H1 (cell line): ENCODE measurements around the gene ACAA1. TPM values are rescaled to one million over a fixed set of nuclear protein-coding genes. Genes with fewer than 3 reads are reported as not detected.

Source experiments
- CTCF ChIA-PET: fragments of 300-600 bp; sonication (Branson Sonifier 250); formaldehyde crosslinking; loops from one replicate; lab custom pipeline; 2021; ENCODE audit not compliant: partially characterized antibody; lab: Charles Lee
- POLR2A ChIA-PET: fragments of 300-600 bp; sonication (Branson Sonifier 250); formaldehyde crosslinking; loops from one replicate; lab custom pipeline; 2021; ENCODE audit warnings: inconsistent platforms; ENCODE audit not compliant: partially characterized antibody; lab: Charles Lee
- DNase-seq, 2 experiments: peaks; one replicate each; pipeline versions ENCODE4 v3.0.0 to v3.0.0-alpha.2; 2010 to 2022; ENCODE audit warnings: low spot score in 2 of 2, low read depth in 1 of 2, mixed read lengths in 1 of 2
- FAIRE-seq: peaks from 2 replicates; lab custom pipeline; 2011; peaks lifted over from hg19 to GRCh38; lab: Jason Lieb, UNC
- H2AFZ ChIP-seq: 2 replicates; pipeline ENCODE4 v1.8.1; 2012; ENCODE audit warnings: low read length, inconsistent platforms
- H2AK5ac ChIP-seq: 2 replicates; pipeline ENCODE4 v1.6.1; 2013; ENCODE audit warnings: low read depth, low read length
- H2BK120ac ChIP-seq: replicated peaks from 2 replicates; pipeline ENCODE3; 2013; ENCODE audit warnings: low read depth, low read length, inconsistent platforms
- H2BK12ac ChIP-seq: 2 replicates; pipeline ENCODE4 v1.6.1; 2013; ENCODE audit warnings: low read depth, low read length
- H2BK15ac ChIP-seq: 2 replicates; pipeline ENCODE4 v1.6.1; 2013; ENCODE audit warnings: low read length
- H2BK20ac ChIP-seq: 2 replicates; pipeline ENCODE4 v1.6.1; 2013; ENCODE audit warnings: low read length
- H2BK5ac ChIP-seq: 2 replicates; pipeline ENCODE4 v1.6.1; 2013; ENCODE audit warnings: low read depth, low read length
- H3K14ac ChIP-seq: 2 replicates; pipeline ENCODE4 v1.6.1; 2013; ENCODE audit warnings: inconsistent platforms; ENCODE audit not compliant: insufficient read length
- H3K18ac ChIP-seq: 2 replicates; pipeline ENCODE4 v1.6.1; 2013; ENCODE audit warnings: low read length; ENCODE audit errors: extremely low read depth
- H3K23ac ChIP-seq: 2 replicates; pipeline ENCODE4 v1.6.1; 2013; ENCODE audit warnings: inconsistent platforms; ENCODE audit not compliant: insufficient read length
- H3K23me2 ChIP-seq: 2 replicates; pipeline ENCODE4 v1.6.1; 2013; ENCODE audit warnings: low read depth, low read length
- H3K27ac ChIP-seq: 2 replicates; pipeline ENCODE4 v1.6.1; 2011; ENCODE audit warnings: low read depth, low read length, inconsistent platforms
- H3K27me3 ChIP-seq, 4 experiments: replicated peaks in 1 of 4; 1 replicate in 1 of 4; 2 replicates in 3 of 4; pipeline versions ENCODE4 v1.6.1 to v1.8.1; 2011 to 2013; ENCODE audit warnings: low read length in 3 of 4, mild to moderate bottlenecking in 3 of 4, inconsistent platforms in 2 of 4, mixed read lengths in 2 of 4, moderate library complexity in 1 of 4; ENCODE audit not compliant: control insufficient read depth in 3 of 4, insufficient read depth in 3 of 4; ENCODE audit errors: extremely low read depth in 1 of 4
- H3K36me3 ChIP-seq, 4 experiments: 2 replicates each; pipeline versions ENCODE4 v1.6.1 to v1.8.1; 2011 to 2013; ENCODE audit warnings: mild to moderate bottlenecking in 4 of 4, low read length in 3 of 4, moderate library complexity in 2 of 4, control low read depth in 1 of 4, inconsistent platforms in 1 of 4; ENCODE audit not compliant: insufficient read depth in 4 of 4, control insufficient read depth in 2 of 4
- H3K4ac ChIP-seq: replicated peaks from 2 replicates; pipeline ENCODE3; 2013; ENCODE audit warnings: low read length, low read depth, mixed read lengths, inconsistent platforms; ENCODE audit not compliant: insufficient read length
- H3K4me1 ChIP-seq, 4 experiments: replicated peaks in 1 of 4; 1 replicate in 1 of 4; 2 replicates in 3 of 4; pipeline versions ENCODE4 v1.6.1 to v1.8.1; 2011 to 2013; ENCODE audit warnings: low read length in 3 of 4, inconsistent platforms in 2 of 4, mixed read lengths in 1 of 4; ENCODE audit not compliant: insufficient read depth in 4 of 4, control insufficient read depth in 3 of 4
- H3K4me2 ChIP-seq, 2 experiments: 2 replicates each; pipeline versions ENCODE4 v1.6.1 to v1.8.1; 2011 to 2013; ENCODE audit warnings: low read depth in 2 of 2, low read length in 2 of 2, control low read depth in 1 of 2, inconsistent platforms in 1 of 2, mild to moderate bottlenecking in 1 of 2; ENCODE audit not compliant: insufficient read depth in 1 of 2
- H3K4me3 ChIP-seq, 4 experiments: fragments of 200-600, 300-600 bp in 1 of 4; sonication (generic), shearing (Covaris generic), sonication (Bioruptor Twin) in 1 of 4; 2 replicates each; pipeline versions ENCODE4 v1.5.1 to v1.8.1; 2011 to 2016; ENCODE audit warnings: low read length in 4 of 4, low read depth in 3 of 4, control low read depth in 2 of 4, inconsistent platforms in 2 of 4, mild to moderate bottlenecking in 2 of 4, mixed read lengths in 1 of 4, moderate library complexity in 1 of 4; ENCODE audit not compliant: insufficient read depth in 2 of 4; ENCODE audit errors: extremely low read depth in 1 of 4
- H3K56ac ChIP-seq: replicated peaks from 2 replicates; pipeline ENCODE3; 2013; ENCODE audit warnings: low read depth, mild to moderate bottlenecking, mixed read lengths, low read length, inconsistent platforms; ENCODE audit not compliant: insufficient read length
- H3K79me1 ChIP-seq: 2 replicates; pipeline ENCODE4 v1.6.1; 2013; ENCODE audit warnings: low read depth, low read length, control low read depth
- H3K79me2 ChIP-seq, 2 experiments: 2 replicates each; pipeline versions ENCODE4 v1.6.1 to v1.8.1; 2012 to 2013; ENCODE audit warnings: low read length in 2 of 2, mild to moderate bottlenecking in 2 of 2, inconsistent platforms in 1 of 2; ENCODE audit not compliant: insufficient read depth in 2 of 2, control insufficient read depth in 1 of 2
- H3K9ac ChIP-seq, 4 experiments: replicated peaks in 1 of 4; 1 replicate in 1 of 4; 2 replicates in 3 of 4; pipeline versions ENCODE4 v1.6.1 to v1.8.1; 2011 to 2013; ENCODE audit warnings: low read depth in 3 of 4, low read length in 3 of 4, control low read depth in 2 of 4, mild to moderate bottlenecking in 2 of 4, moderate library complexity in 2 of 4, inconsistent platforms in 1 of 4; ENCODE audit errors: extremely low read depth in 1 of 4
- H3K9me3 ChIP-seq, 2 experiments: 2 replicates each; pipeline versions ENCODE4 v1.6.1 to v1.8.1; 2012 to 2013; ENCODE audit warnings: mild to moderate bottlenecking in 2 of 2, moderate library complexity in 2 of 2, control low read depth in 1 of 2, inconsistent platforms in 1 of 2, low read depth in 1 of 2, low read length in 1 of 2, mixed read lengths in 1 of 2; ENCODE audit not compliant: insufficient read depth in 2 of 2
- H4K20me1 ChIP-seq, 2 experiments: replicated peaks in 1 of 2; 2 replicates each; pipeline versions ENCODE3 to v1.8.1; 2011 to 2013; ENCODE audit warnings: inconsistent platforms in 2 of 2, low read length in 2 of 2, mild to moderate bottlenecking in 1 of 2; ENCODE audit not compliant: insufficient read depth in 2 of 2, control insufficient read depth in 1 of 2
- H4K5ac ChIP-seq: 2 replicates; pipeline ENCODE4 v1.6.1; 2013; ENCODE audit warnings: low read length, low read depth, mixed read lengths, inconsistent platforms; ENCODE audit not compliant: insufficient read length
- H4K8ac ChIP-seq: 2 replicates; pipeline ENCODE4 v1.8.0; 2013; ENCODE audit warnings: mild to moderate bottlenecking, moderate library complexity, low read length, inconsistent platforms; ENCODE audit not compliant: insufficient read depth; ENCODE audit errors: extremely low read depth
- H4K91ac ChIP-seq: replicated peaks from 2 replicates; pipeline ENCODE3; 2013; ENCODE audit warnings: low read length, mixed read lengths, inconsistent platforms; ENCODE audit not compliant: insufficient read length
- ATF3 ChIP-seq: IDR thresholded peaks from 2 replicates; pipeline ENCODE4 v1.6.1; 2011; ENCODE audit warnings: low read depth, mild to moderate bottlenecking, low read length; ENCODE audit not compliant: insufficient read depth
- BRCA1 ChIP-seq: IDR thresholded peaks from 2 replicates; pipeline ENCODE4 v1.6.1; 2012; ENCODE audit warnings: low read depth, low read length, improper control_type of control experiment
- E2F6 ChIP-seq: IDR thresholded peaks from 2 replicates; pipeline ENCODE4 v1.6.1; 2012; ENCODE audit warnings: inconsistent platforms
- HDAC2 ChIP-seq, 2 experiments: fragments of 300-600 bp in 1 of 2; sonication (generic) in 1 of 2; IDR thresholded peaks; 2 replicates each; pipeline ENCODE4 v1.6.1; 2011 to 2012; ENCODE audit warnings: low read depth in 2 of 2, low read length in 2 of 2, mild to moderate bottlenecking in 2 of 2, moderate library complexity in 2 of 2, borderline replicate concordance in 1 of 2, inconsistent platforms in 1 of 2
- POU5F1 ChIP-seq: IDR thresholded peaks from 2 replicates; pipeline ENCODE4 v1.6.1; 2011; ENCODE audit warnings: low read depth, mild to moderate bottlenecking, low read length, moderate library complexity
- RAD21 ChIP-seq, 2 experiments: IDR thresholded peaks in 1 of 2; conservative IDR thresholded peaks in 1 of 2; 2 replicates each; pipeline ENCODE4 v1.6.1; 2011; ENCODE audit warnings: low read depth in 2 of 2, low read length in 2 of 2, improper control_type of control experiment in 1 of 2, inconsistent platforms in 1 of 2, mild to moderate bottlenecking in 1 of 2, moderate library complexity in 1 of 2
- RXRA ChIP-seq: IDR thresholded peaks from 2 replicates; pipeline ENCODE4 v1.6.1; 2011; ENCODE audit warnings: low read depth, mild to moderate bottlenecking, low read length, moderate library complexity; ENCODE audit not compliant: insufficient read depth
- TCF12 ChIP-seq: IDR thresholded peaks from 2 replicates; pipeline ENCODE4 v1.6.1; 2011; ENCODE audit warnings: low read depth, mild to moderate bottlenecking, low read length
- WGBS, 2 experiments: shearing (Covaris generic) in 1 of 2; methylation state at CpG; one replicate each; pipeline versions ENCODE4 v1.1.6 to v1.1.7; 2013 to 2015; ENCODE audit warnings: low lambda C conversion rate in 2 of 2, mixed read lengths in 2 of 2, inconsistent platforms in 1 of 2, low coverage in 1 of 2, missing lambda C conversion rate in 1 of 2; ENCODE audit not compliant: insufficient replicate concordance in 2 of 2, insufficient coverage in 1 of 2, insufficient read length in 1 of 2; ENCODE audit errors: extremely low coverage in 1 of 2, missing lambda C conversion rate in 1 of 2; 5-methylcytosine and 5-hydroxymethylcytosine counted together
- polyA plus RNA-seq, 7 experiments: library from polyadenylated mRNA; depleted of rRNA in 3 of 7; stranded (reverse) in 5 of 7; unstranded in 2 of 7; fragments of >200 nt in 5 of 7; fragments of 200-250 nt in 2 of 7; gene quantifications; 1 replicate in 5 of 7; 2 replicates in 1 of 7; 4 replicates in 1 of 7; pipeline versions ENCODE4 v1.2.1 to v1.2.3, GENCODE V29; 2011 to 2013; ENCODE audit warnings: missing spikeins in 2 of 7, mixed read lengths in 2 of 7
- total RNA-seq: library from RNA; stranded (reverse); fragmentation: NEBNext Ultra II Directional; extraction: Animal tissue kit (Norgen Biotek cat#: 25700); gene quantifications from 2 replicates; pipeline ENCODE4 v1.2.1, GENCODE V29; 2021

ACAA1 gene
- total and polyA plus RNA-seq, 2 of the 8 experiments (the other 6 are each of a cell fraction or from before 2014, with no cell fraction given): 23.1 to 34.8 TPM

- Histone ChIP-seq H3K4me1 (no peaks in the 10 kb centered on the region), H3K23ac (no peak overlapping the region), H4K91ac (no peak overlapping the region), H3K79me2 (no peaks in the 10 kb centered on the region), H3K18ac (no peak overlapping the region), H2AFZ (no peak overlapping the region), H3K79me1 (no peaks in the 10 kb centered on the region), H3K4me2 (no peak overlapping the region), H2BK12ac (no peak overlapping the region), H4K8ac (no peak overlapping the region), H3K9me3 (no peaks in the 10 kb centered on the region; a peak in 1 of 4 replicates), H3K14ac (no peak overlapping the region), H3K27ac (no peak overlapping the region), H3K27me3 (no peaks in the 10 kb centered on the region), H4K20me1 (peaks cover under 1 to 14% of the 10 kb centered on the region in 2 experiments), H3K4ac (no peak overlapping the region), H2BK5ac (no peak overlapping the region), H2BK120ac (no peak overlapping the region), H3K56ac (no peak overlapping the region), H4K5ac (no peak overlapping the region), H3K4me3 (no peak overlapping the region), H2BK15ac (no peak overlapping the region), H3K36me3 (peaks cover 9 to 29% (median 21%) of the 10 kb centered on the region in 4 experiments), H2BK20ac (no peak overlapping the region), H3K9ac (no peak overlapping the region), H2AK5ac (no peak overlapping the region), H3K23me2 (no peaks in the 10 kb centered on the region)
- 91% methylated on average over 11 of the region's 11 CpGs; no CpG with 5 or more reads in 1 of the 2 experiments for WGBS, 2 experiments
- DNase-seq (no peak), FAIRE-seq (no peak)
- TF ChIP-seq TCF12 (no peak), RAD21 (IDR thresholded peaks at IDR 0.05 in 1 of 2, conservative IDR thresholded peaks at IDR 0.05 in 1 of 2; ENCODE audit: low read depth in 2 of 2, low read length in 2 of 2) (no peak), HDAC2 (IDR thresholded peaks at IDR 0.05; ENCODE audit: borderline replicate concordance in 1 of 2, low read depth in 2 of 2, low read length in 2 of 2) (no peak), RXRA (no peak), E2F6 (no peak), BRCA1 (no peak), POU5F1 (no peak), ATF3 (no peak)
- ChIA-PET CTCF (interaction anchor here (1.1 to 8.8 kb wide), 6 partner anchors 9 to 161 kb away, joined by 3 to 105 read pairs (median 24); partner anchors contain the start of gene SLC22A14), POLR2A (interaction anchor here (0.8 to 4.2 kb wide), 6 partner anchors 9 to 158 kb away, joined by 3 to 20 read pairs (median 4); partner anchors contain the start of gene OXSR1)
Measured at GRCh38 chr3:38120693-38121450, 16.1 kb downstream of the ACAA1 start.
